GM23248 (cell line): ENCODE results near the gene PET117.

Experiments used
- EZH2 ChIP-seq: fragments of 200-600 bp; sonication (generic); IDR thresholded peaks from 2 replicates; pipeline ENCODE4 v1.6.1; 2018; ENCODE audit warnings: antibody characterized with exemption, mild to moderate bottlenecking; ENCODE audit not compliant: insufficient read depth, poor library complexity, severe bottlenecking
- EZH2phosphoT487 ChIP-seq: fragments of 200-600 bp; sonication (generic); IDR thresholded peaks from 2 replicates; pipeline ENCODE4 v1.6.1; 2018; ENCODE audit warnings: antibody characterized with exemption, moderate library complexity, mild to moderate bottlenecking, low read depth; ENCODE audit not compliant: insufficient read depth

DNA sequence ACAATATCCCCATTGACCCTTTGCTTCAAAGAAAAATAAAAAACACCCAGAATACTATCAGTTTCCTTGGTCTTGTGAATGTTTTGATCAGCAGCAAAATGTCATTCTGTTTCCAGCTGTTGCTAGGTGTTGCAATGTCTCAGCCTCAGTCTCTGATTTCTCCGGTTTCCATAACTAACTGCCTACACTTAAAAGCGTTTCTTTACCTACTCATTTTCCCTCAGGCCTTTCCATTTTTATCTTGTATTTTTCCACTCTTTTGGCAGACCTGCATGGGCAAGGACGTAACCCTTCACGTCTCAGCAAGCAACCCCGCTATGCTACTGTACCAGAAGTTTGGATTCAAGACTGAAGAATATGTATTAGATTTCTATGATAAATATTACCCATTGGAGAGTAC lies 49.4 kb downstream of the PET117 start:
- TF ChIP-seq EZH2 (no peak), EZH2phosphoT487 (no peak)
